T-helper 17 cell (primary cell): ENCODE measurements around the gene EPOP. TPM values are rescaled to one million over a fixed set of nuclear protein-coding genes. Genes with fewer than 3 reads are reported as not detected.

Source experiments
- ATAC-seq: fragments of 150-1000 bp; cut with Tn5 transposase; 2 replicates; pipeline ENCODE4 v1.10.0; 2021; ENCODE audit warnings: mild to moderate bottlenecking, moderate library complexity
- DNase-seq, 3 donors: peaks; one replicate each; pipeline versions ENCODE4 v3.0.0 to v3.0.0-alpha.2; 2020 to 2021
- H3K9me3 ChIP-seq: one replicate; pipeline ENCODE4 v1.7.0; 2013; ENCODE audit warnings: low read length, mild to moderate bottlenecking; ENCODE audit not compliant: control insufficient read depth, poor library complexity, severe bottlenecking
- H3K27ac Mint-ChIP-seq: one replicate; pipeline ENCODE4 v1.8.0; 2022; ENCODE audit warnings: mild to moderate bottlenecking, moderate library complexity, mixed read lengths
- H3K27me3 Mint-ChIP-seq: one replicate; pipeline ENCODE4 v1.8.0; 2022; ENCODE audit warnings: mixed read lengths
- H3K36me3 Mint-ChIP-seq: one replicate; pipeline ENCODE4 v1.8.0; 2022; ENCODE audit warnings: low read depth, mixed read lengths
- H3K4me1 Mint-ChIP-seq: one replicate; pipeline ENCODE4 v1.8.0; 2022; ENCODE audit warnings: mild to moderate bottlenecking, mixed read lengths
- H3K4me3 Mint-ChIP-seq: one replicate; pipeline ENCODE4 v1.8.0; 2022; ENCODE audit warnings: mild to moderate bottlenecking, moderate library complexity, mixed read lengths
- total RNA-seq, 4 donors: library from RNA in 2 of 4; stranded (reverse) in 2 of 4; gene quantifications; one replicate each; pipeline ENCODE4 v1.2.3 and lab custom pipeline; 2022 to 2026

Gene EPOP
- total RNA-seq, 2 donors from 2014 or later, result 0.60 to 1.1 TPM

- Mint-ChIP-seq H3K27ac (peak overlapping the region; percentile 97), H3K4me3 (peak overlapping the region; percentile 97), H3K4me1 (peaks cover 50% of the 10 kb centered on the region), H3K36me3 (peaks cover 2% of the 10 kb centered on the region), H3K27me3 (no peaks in the 10 kb centered on the region)
- DNase-seq (no peak), ATAC-seq (no peak)
- no peaks in the 10 kb centered on the region for H3K9me3 ChIP-seq
These were observed 28.4 kb upstream of the EPOP start for GRCh38 chr17:38702916-38703741.

- H3K27me3 Mint-ChIP-seq, result no peaks in the 10 kb centered on the region
- peak; percentile 52 for ATAC-seq
- peak overlapping the region; percentile 97 for H3K27ac Mint-ChIP-seq
- H3K4me3 Mint-ChIP-seq, result peak overlapping the region; percentile 97
- H3K36me3 Mint-ChIP-seq, result peaks cover 2% of the 10 kb centered on the region
- DNase-seq, result peak; percentile 60 to 77 (median 76)
- no peaks in the 10 kb centered on the region for H3K9me3 ChIP-seq
- peaks cover 48% of the 10 kb centered on the region for H3K4me1 Mint-ChIP-seq
These were observed 27.6 kb upstream of the EPOP start for GRCh38 chr17:38702166-38702915.

DNA sequence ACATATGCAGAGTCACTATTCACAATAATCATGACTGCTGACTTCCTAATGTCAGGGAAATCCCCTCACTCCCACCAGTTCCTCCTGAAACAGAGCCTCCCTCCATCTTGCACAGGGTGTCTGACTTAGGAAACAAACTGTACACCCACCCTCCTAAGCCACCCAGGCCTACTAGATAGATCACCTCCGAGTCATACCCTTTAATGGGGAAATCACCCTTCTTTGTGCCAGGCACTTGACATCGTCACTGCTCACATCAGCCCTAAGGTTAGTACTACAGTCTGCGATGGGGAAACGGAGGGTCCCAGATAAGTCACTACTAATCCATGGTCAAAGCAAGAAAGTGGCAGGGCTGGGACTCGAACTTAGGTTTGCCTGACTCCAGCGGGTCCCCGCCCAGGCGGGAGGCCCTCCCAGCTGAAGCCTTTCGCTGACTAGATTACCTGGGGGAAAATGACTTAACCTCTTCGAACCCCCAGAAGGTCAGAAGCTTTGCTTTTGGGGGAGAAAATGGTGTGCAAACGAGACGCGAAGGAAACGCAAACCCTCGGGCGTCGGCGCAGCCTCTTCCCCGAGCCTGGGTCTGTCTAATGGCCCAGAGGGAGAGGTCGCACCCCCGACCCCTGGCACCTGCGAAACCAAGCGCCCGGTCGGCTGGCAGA is 26.9 kb upstream of the EPOP start:
- H3K4me3 Mint-ChIP-seq, result peak overlapping the region; percentile 88
- no peaks in the 10 kb centered on the region for H3K9me3 ChIP-seq
- H3K27me3 Mint-ChIP-seq, result no peaks in the 10 kb centered on the region
- ATAC-seq (peak; percentile 65), DNase-seq (peak; percentile 33 to 61 (median 57))
- H3K27ac Mint-ChIP-seq, result peak overlapping the region; percentile 97
- H3K4me1 Mint-ChIP-seq, result peaks cover 48% of the 10 kb centered on the region
- H3K36me3 Mint-ChIP-seq, result peaks cover 2% of the 10 kb centered on the region

GRCh38 chr17:38698760-38699159 is 24.0 kb upstream of the EPOP start:
- DNase-seq (no peak), ATAC-seq (no peak)
- peak overlapping the region; percentile 48 for H3K27ac Mint-ChIP-seq
- no peaks in the 10 kb centered on the region for H3K9me3 ChIP-seq
- peaks cover 2% of the 10 kb centered on the region for H3K36me3 Mint-ChIP-seq
- no peaks in the 10 kb centered on the region for H3K27me3 Mint-ChIP-seq
- peaks cover 36% of the 10 kb centered on the region for H3K4me1 Mint-ChIP-seq
- no peak overlapping the region for H3K4me3 Mint-ChIP-seq

DNA sequence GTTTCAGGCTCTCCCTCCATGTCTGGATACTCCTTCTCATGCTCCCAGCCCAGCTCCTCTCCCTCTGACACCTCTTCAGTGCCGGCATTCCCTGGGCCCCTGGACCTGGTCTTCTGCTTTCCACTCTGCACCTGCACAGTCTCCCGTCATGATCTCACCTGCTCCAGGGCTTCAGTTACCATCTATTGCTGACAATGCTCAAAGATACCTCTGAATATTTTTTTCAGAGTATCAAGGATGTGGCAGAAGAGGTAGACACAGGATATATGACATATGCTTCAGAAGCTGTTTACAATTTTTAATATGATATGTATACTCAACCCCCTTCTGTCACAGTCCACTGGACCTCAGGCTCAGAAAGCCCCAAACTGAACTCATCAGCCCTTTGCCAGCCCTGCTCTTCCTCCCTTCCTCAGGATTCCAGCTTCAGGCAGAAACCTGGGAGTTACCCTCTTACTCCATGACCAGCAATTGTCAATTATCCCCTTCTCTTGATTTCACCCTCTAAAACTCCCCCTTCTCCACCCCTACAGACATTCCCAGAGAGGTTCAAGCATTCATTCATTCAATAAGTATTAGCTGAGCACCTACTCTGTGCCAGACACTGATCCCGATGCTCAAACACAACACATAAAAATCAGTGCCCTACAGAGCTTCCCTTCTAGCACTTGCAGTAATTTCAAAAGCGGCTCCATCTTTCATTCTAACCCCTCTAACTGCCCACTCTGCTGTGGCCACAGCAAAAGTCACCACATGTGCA is 22.5 kb upstream of the EPOP start:
- Mint-ChIP-seq H3K27ac (peak overlapping the region; percentile 97), H3K4me1 (peaks cover 33% of the 10 kb centered on the region), H3K36me3 (peaks cover 4% of the 10 kb centered on the region), H3K4me3 (peak overlapping the region; percentile 71), H3K27me3 (no peaks in the 10 kb centered on the region)
- DNase-seq (no peak), ATAC-seq (no peak)
- no peaks in the 10 kb centered on the region for H3K9me3 ChIP-seq

- ATAC-seq (no peak), DNase-seq (no peak)
- Mint-ChIP-seq H3K36me3 (peaks cover 2% of the 10 kb centered on the region), H3K27me3 (peaks cover 9% of the 10 kb centered on the region), H3K4me1 (peaks cover 15% of the 10 kb centered on the region), H3K27ac (peak overlapping the region; percentile 76), H3K4me3 (no peak overlapping the region)
- no peaks in the 10 kb centered on the region for H3K9me3 ChIP-seq
These were observed 19.1 kb upstream of the EPOP start for GRCh38 chr17:38693700-38694329.

- Mint-ChIP-seq H3K4me3 (no peak overlapping the region), H3K4me1 (peaks cover 3% of the 10 kb centered on the region), H3K27ac (peak overlapping the region; percentile 86)
These were observed 16.4 kb upstream of the EPOP start for GRCh38 chr17:38691154-38691553.

DNA sequence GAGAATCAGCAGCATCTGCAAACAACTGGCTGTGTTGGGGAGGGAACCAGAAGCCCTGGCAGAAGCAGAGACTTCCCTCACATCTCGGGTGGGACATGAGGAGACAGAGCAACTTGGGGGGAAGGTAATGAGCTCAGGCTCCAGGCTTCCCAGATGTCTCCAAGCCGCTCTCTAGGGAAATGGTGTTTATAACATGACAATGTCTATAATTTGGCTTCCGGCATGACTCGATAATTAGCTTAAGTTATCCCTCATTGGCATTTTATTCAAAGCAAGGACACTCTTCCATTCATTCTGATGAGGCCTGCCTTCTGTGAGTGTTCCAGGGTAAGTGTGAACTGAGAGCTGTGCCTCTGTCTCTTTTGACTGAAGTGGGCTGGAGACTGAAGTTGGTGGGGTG is 15.6 kb upstream of the EPOP start:
- no peak for DNase-seq
- peak overlapping the region; percentile 86 for H3K27ac Mint-ChIP-seq
- H3K36me3 Mint-ChIP-seq, result peaks cover 5% of the 10 kb centered on the region
- ATAC-seq, result no peak
- H3K4me1 Mint-ChIP-seq, result peaks cover 6% of the 10 kb centered on the region
- H3K27me3 Mint-ChIP-seq, result peaks cover 24% of the 10 kb centered on the region
- no peaks in the 10 kb centered on the region for H3K9me3 ChIP-seq
- H3K4me3 Mint-ChIP-seq, result no peak overlapping the region

More at GRCh38 chr17:38691154-38691553, 16.4 kb upstream of the EPOP start:
- Mint-ChIP-seq H3K36me3 (peaks cover 2% of the 10 kb centered on the region), H3K27me3 (peaks cover 17% of the 10 kb centered on the region)
- no peaks in the 10 kb centered on the region for H3K9me3 ChIP-seq
- no peak for DNase-seq
- ATAC-seq, result no peak

GRCh38 chr17:38687286-38687685 is 12.5 kb upstream of the EPOP start:
- ATAC-seq (no peak), DNase-seq (no peak)
- Mint-ChIP-seq H3K4me1 (peaks cover 7% of the 10 kb centered on the region), H3K27me3 (peaks cover 24% of the 10 kb centered on the region), H3K36me3 (peaks cover 4% of the 10 kb centered on the region), H3K4me3 (no peak overlapping the region), H3K27ac (no peak overlapping the region)
- no peaks in the 10 kb centered on the region for H3K9me3 ChIP-seq

GRCh38 chr17:38685491-38685890 is 10.7 kb upstream of the EPOP start:
- H3K4me3 Mint-ChIP-seq, result no peak overlapping the region
- H3K9me3 ChIP-seq, result no peaks in the 10 kb centered on the region
- H3K27me3 Mint-ChIP-seq, result peaks cover 15% of the 10 kb centered on the region
- ATAC-seq (no peak), DNase-seq (no peak)
- H3K27ac Mint-ChIP-seq, result no peak overlapping the region
- peaks cover 4% of the 10 kb centered on the region for H3K36me3 Mint-ChIP-seq
- H3K4me1 Mint-ChIP-seq, result peaks cover 7% of the 10 kb centered on the region

GRCh38 chr17:38681096-38681495 is 6.3 kb upstream of the EPOP start:
- Mint-ChIP-seq H3K4me1 (peaks cover 4% of the 10 kb centered on the region), H3K4me3 (no peak overlapping the region), H3K36me3 (peaks cover 4% of the 10 kb centered on the region), H3K27me3 (peaks cover 6% of the 10 kb centered on the region), H3K27ac (no peak overlapping the region)
- DNase-seq (no peak), ATAC-seq (no peak)
- no peaks in the 10 kb centered on the region for H3K9me3 ChIP-seq

- ATAC-seq (no peak), DNase-seq (no peak)
- Mint-ChIP-seq H3K27me3 (no peaks in the 10 kb centered on the region), H3K4me3 (no peak overlapping the region), H3K27ac (peak overlapping the region; percentile 51), H3K36me3 (no peaks in the 10 kb centered on the region), H3K4me1 (peaks cover 5% of the 10 kb centered on the region)
- no peaks in the 10 kb centered on the region for H3K9me3 ChIP-seq
These were observed 3.1 kb upstream of the EPOP start for GRCh38 chr17:38677819-38678218.
